ENCODE results near the gene FLACC1. TPM values are rescaled to one million over a fixed set of nuclear protein-coding genes. Genes with fewer than 3 reads are reported as not detected.
A peak's percentile ranks its signal among the peaks of the same experiment; 100 is the strongest.

Gene FLACC1
- total RNA-seq, 1 experiment from 2014 or later = 0.87 TPM

- Histone ChIP-seq H3K27ac (no peak overlapping the region), H3K9me2 (ENCODE audit: insufficient read depth) (no peaks in the 10 kb centered on the region), H3K9me3 (ENCODE audit: insufficient read depth, low read depth) (peaks cover 14% of the 10 kb centered on the region), H3K4me3 (no peak overlapping the region), H4K20me1 (ENCODE audit: insufficient read depth) (no peaks in the 10 kb centered on the region), H3K36me3 (ENCODE audit: low read depth) (no peaks in the 10 kb centered on the region), H3K4me2 (no peak overlapping the region), H3K27me3 (ENCODE audit: insufficient read depth, low read depth) (no peaks in the 10 kb centered on the region), H3K4me1 (replicated peaks; ENCODE audit: insufficient read depth) (peaks cover 4% of the 10 kb centered on the region; the same call in 1 of the 2 replicates), H3F3A (ENCODE audit: insufficient read depth, low read depth) (no peaks in the 10 kb centered on the region), H3K79me2 (ENCODE audit: low read depth) (no peaks in the 10 kb centered on the region), H2AFZ (no peak overlapping the region)
- POLR2A ChIA-PET (ENCODE audit: unreplicated experiment) = no interaction called here
- CTCF ChIA-PET = interaction anchor here (0.6 to 0.9 kb wide), 2 partner anchors 178 to 181 kb away, joined by 3 to 4 read pairs; partner anchors contain the start of gene CASP10
- intact Hi-C loops (cut with micrococcal nuclease; ENCODE audit: unreplicated experiment) = loop anchor here (1.0 to 5.0 kb wide), 2 partner anchors 128 to 182 kb away; partner anchors contain the start of gene CASP10
- TF ChIP-seq CTCF (conservative IDR thresholded peaks at IDR 0.05) (peak; percentile 91), EZH2 (IDR thresholded peaks at IDR 0.05; ENCODE audit: low read depth) (no peak)
- DNase-seq = peak; percentile 10 to 57
- no TSS peak for BruUV-seq (replicated peaks)
These were observed 6.9 kb upstream of the FLACC1 start for GRCh38 chr2:201363857-201364560.

DNA sequence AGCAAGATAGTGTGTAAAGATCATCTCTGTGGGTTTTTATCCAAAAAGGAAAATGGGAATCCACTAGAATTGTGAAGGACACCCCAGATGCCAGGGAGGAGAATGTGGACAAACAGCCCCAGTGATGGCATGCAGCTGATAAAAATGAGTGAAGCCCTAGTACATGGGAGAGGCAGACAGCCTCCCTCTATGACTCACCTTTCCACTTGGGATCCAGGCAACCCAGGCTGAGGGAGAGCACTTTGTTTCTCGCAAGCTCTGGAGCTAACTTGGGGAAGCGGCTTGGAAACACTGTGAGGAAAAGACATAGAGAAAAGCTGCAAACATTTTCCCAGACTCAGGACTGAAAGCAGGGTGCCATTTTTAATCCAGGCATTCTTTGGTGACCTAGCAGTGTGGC is 5.3 kb upstream of the FLACC1 start:
- Histone ChIP-seq H3K4me2 (no peak overlapping the region), H3K79me2 (ENCODE audit: low read depth) (no peaks in the 10 kb centered on the region), H3K36me3 (ENCODE audit: low read depth) (no peaks in the 10 kb centered on the region), H2AFZ (no peak overlapping the region), H3K4me3 (no peak overlapping the region), H3K9me3 (ENCODE audit: insufficient read depth, low read depth) (peaks cover 13% of the 10 kb centered on the region), H3F3A (ENCODE audit: insufficient read depth, low read depth) (no peaks in the 10 kb centered on the region), H3K9me2 (ENCODE audit: insufficient read depth) (no peaks in the 10 kb centered on the region), H3K4me1 (replicated peaks; ENCODE audit: insufficient read depth) (peaks cover 7% of the 10 kb centered on the region; the same call in 1 of the 2 replicates), H4K20me1 (ENCODE audit: insufficient read depth) (no peaks in the 10 kb centered on the region), H3K27me3 (ENCODE audit: insufficient read depth, low read depth) (no peaks in the 10 kb centered on the region), H3K27ac (no peak overlapping the region)
- ChIA-PET POLR2A (ENCODE audit: unreplicated experiment) (interaction anchor here (1.1 kb wide), 1 partner anchor 19 kb away, joined by 3 read pairs; no protein-coding TSS in a partner anchor), CTCF (no interaction called here)
- no peak for TF ChIP-seq EZH2 (IDR thresholded peaks at IDR 0.05; ENCODE audit: low read depth)
- no peak for TF ChIP-seq CTCF (conservative IDR thresholded peaks at IDR 0.05)
- no TSS peak for BruUV-seq (replicated peaks)
- DNase-seq = no peak
- intact Hi-C loops (cut with micrococcal nuclease; ENCODE audit: unreplicated experiment) = loop anchor here (5.0 kb wide), 1 partner anchor 180 kb away; the partner anchor contains the start of gene CASP10

DNA sequence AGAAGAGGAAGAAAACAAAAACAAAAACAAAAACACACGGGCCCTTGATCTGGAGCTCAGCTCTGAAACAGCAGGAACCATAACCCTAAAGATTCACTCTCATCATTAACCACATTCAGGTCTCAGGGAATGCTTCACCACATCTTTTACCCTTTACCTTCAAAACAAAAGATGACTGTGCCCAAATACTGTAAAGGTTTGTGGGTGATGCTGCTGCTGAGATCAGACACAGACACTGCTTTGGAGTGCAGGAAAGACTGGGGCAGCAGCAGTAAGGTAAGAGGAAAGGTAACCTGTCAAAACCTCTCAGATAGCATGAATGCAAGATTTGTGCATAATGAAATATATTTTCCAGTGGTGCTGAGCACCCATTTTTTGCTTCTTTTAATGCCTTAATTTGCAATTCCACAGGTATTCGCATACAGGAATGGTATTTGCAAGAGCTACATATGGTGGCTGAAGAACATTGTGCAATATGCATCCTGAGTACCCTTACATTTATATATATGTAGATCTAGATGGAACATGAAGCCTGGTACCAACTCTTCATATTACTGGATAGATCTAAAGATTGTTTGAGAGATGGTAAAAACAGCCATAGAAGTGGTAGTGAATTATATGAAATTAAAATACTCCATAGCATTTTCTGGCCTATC is 4.1 kb upstream of the FLACC1 start:
- no peaks in the 10 kb centered on the region for H3F3A ChIP-seq (ENCODE audit: insufficient read depth, low read depth)
- H3K4me1 ChIP-seq (replicated peaks; ENCODE audit: insufficient read depth) = peaks cover 7% of the 10 kb centered on the region; the same call in 1 of the 2 replicates
- CTCF ChIA-PET = no interaction called here
- intact Hi-C loops (cut with micrococcal nuclease; ENCODE audit: unreplicated experiment) = loop anchor here (5.0 kb wide), 1 partner anchor 179 kb away; the partner anchor contains the start of gene CASP10
- POLR2A ChIA-PET (ENCODE audit: unreplicated experiment) = interaction anchor here (0.7 to 1.1 kb wide), 2 partner anchors 18 to 156 kb away, joined by 3 read pairs; no protein-coding TSS in a partner anchor
- TF ChIP-seq CTCF (conservative IDR thresholded peaks at IDR 0.05) (no peak), EZH2 (IDR thresholded peaks at IDR 0.05; ENCODE audit: low read depth) (no peak)
- H3K4me2 ChIP-seq = no peak overlapping the region
- no peak overlapping the region for H3K4me3 ChIP-seq
- no peak overlapping the region for H2AFZ ChIP-seq
- H3K9me2 ChIP-seq (ENCODE audit: insufficient read depth) = no peaks in the 10 kb centered on the region
- H3K79me2 ChIP-seq (ENCODE audit: low read depth) = no peaks in the 10 kb centered on the region
- no peak overlapping the region for H3K27ac ChIP-seq
- H3K27me3 ChIP-seq (ENCODE audit: insufficient read depth, low read depth) = no peaks in the 10 kb centered on the region
- no peaks in the 10 kb centered on the region for H3K36me3 ChIP-seq (ENCODE audit: low read depth)
- DNase-seq = no peak
- H4K20me1 ChIP-seq (ENCODE audit: insufficient read depth) = no peaks in the 10 kb centered on the region
- peaks cover 8% of the 10 kb centered on the region; the same call in 1 of the 2 replicates for H3K9me3 ChIP-seq (ENCODE audit: insufficient read depth, low read depth)
- BruUV-seq (replicated peaks) = no TSS peak
